Measurements from ENCODE around the gene PANX2. TPM values are rescaled to one million over a fixed set of nuclear protein-coding genes. Genes with fewer than 3 reads are reported as not detected.
"Not testable (repeated sequence)": the region's sequence is repeated elsewhere in the genome, so short reads cannot be mapped to it uniquely, and the experiment has no call there.

The PANX2 gene
- total RNA-seq, 1 donor from 2014 or later, result 1.5 TPM

DNA sequence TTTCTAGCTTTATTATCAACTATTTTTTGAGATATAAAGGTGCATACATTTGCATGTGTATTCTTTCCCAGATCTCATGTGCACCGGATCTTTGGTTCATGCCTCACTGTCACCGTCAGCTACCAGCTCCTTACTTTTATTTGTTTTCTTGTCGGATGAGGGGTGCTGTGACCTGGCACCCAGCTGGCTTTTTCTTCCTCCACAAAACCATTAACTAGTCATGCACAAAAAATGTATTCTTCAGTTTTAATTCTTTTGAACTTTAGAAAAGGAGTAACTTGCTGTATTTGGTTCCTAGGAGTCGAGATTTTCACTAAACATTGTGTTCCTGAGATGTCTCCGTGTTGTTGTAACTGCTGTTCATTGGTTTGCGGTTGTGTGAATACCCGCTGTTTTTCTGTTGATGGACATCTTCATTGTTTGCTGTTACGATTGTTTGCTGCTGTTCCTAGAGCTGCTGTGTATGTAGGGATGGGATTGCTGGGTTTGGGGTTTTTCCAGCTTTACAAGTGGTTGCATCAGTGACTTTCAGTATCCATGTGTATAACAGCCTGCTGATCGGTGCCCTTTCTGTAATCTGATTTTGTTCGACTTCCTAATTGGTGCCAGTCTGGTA lies 41.3 kb upstream of the PANX2 start:
- no peaks in the 10 kb centered on the region for H3K4me1 Mint-ChIP-seq (ENCODE audit: unreplicated experiment)
- no peak overlapping the region for H3K27ac Mint-ChIP-seq (ENCODE audit: unreplicated experiment)
- peaks cover under 1% of the 10 kb centered on the region for H3K9me3 Mint-ChIP-seq (ENCODE audit: unreplicated experiment)
- no peak for DNase-seq (ENCODE audit: extremely low spot score, unreplicated experiment)
- no peaks in the 10 kb centered on the region for H3K36me3 Mint-ChIP-seq (ENCODE audit: unreplicated experiment)
- no peak for TF ChIP-seq CTCF (IDR thresholded peaks at IDR 0.05)
- peaks cover 22% of the 10 kb centered on the region for H3K27me3 Mint-ChIP-seq (ENCODE audit: unreplicated experiment)
- H3K4me3 Mint-ChIP-seq (ENCODE audit: unreplicated experiment), result no peak overlapping the region

DNA sequence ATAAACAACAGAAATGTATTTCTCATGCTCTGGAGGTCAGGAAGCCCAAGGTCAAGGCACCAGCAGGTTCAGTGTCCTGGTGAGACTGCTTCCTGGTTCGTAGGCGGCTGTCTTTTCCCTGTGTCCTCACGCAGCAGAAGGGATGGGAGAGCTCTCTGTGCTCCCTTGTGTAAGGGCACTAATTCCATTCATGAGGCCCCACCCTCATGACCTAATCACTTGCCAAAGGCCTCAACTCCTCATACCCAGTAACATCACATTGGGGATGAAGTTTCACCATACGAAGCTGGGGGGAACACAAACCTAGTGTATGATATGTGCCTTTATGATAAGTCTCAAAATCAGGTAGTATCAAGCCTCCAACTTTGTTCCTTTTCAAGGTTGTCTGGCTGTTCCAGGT lies 38.6 kb upstream of the PANX2 start:
- H3K9me3 Mint-ChIP-seq (ENCODE audit: unreplicated experiment), result no peaks in the 10 kb centered on the region
- peaks cover 6% of the 10 kb centered on the region for H3K4me1 Mint-ChIP-seq (ENCODE audit: unreplicated experiment)
- DNase-seq (ENCODE audit: extremely low spot score, unreplicated experiment), result no peak
- no peak overlapping the region for H3K27ac Mint-ChIP-seq (ENCODE audit: unreplicated experiment)
- peaks cover 20% of the 10 kb centered on the region for H3K27me3 Mint-ChIP-seq (ENCODE audit: unreplicated experiment)
- H3K4me3 Mint-ChIP-seq (ENCODE audit: unreplicated experiment), result no peak overlapping the region
- no peaks in the 10 kb centered on the region for H3K36me3 Mint-ChIP-seq (ENCODE audit: unreplicated experiment)
- no peak for TF ChIP-seq CTCF (IDR thresholded peaks at IDR 0.05)

DNA sequence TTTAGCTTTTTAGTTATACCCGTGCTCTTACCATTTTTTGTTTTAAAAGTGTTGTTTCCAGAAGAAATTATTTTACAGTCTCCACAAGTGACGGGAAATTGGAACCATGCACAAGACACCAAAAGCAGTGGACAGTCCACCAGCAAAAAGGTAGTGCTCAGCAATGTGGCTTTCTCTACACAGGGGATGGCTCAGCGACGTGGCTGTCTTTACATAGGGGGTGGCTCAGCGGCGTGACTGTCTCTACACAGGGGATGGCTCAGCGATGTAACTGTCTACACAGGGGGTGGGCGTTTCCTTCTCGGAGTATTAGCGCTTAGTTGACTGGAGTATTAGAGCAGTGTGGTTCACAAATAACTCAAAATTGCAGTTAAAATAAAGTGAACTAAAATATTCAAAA lies 36.0 kb upstream of the PANX2 start:
- Mint-ChIP-seq H3K4me3 (ENCODE audit: unreplicated experiment) (no peak overlapping the region), H3K36me3 (ENCODE audit: unreplicated experiment) (no peaks in the 10 kb centered on the region), H3K4me1 (ENCODE audit: unreplicated experiment) (peaks cover 6% of the 10 kb centered on the region), H3K9me3 (ENCODE audit: unreplicated experiment) (no peaks in the 10 kb centered on the region), H3K27ac (ENCODE audit: unreplicated experiment) (no peak overlapping the region), H3K27me3 (ENCODE audit: unreplicated experiment) (peaks cover 29% of the 10 kb centered on the region)
- no peak for DNase-seq (ENCODE audit: extremely low spot score, unreplicated experiment)
- TF ChIP-seq CTCF (IDR thresholded peaks at IDR 0.05), result no peak

DNA sequence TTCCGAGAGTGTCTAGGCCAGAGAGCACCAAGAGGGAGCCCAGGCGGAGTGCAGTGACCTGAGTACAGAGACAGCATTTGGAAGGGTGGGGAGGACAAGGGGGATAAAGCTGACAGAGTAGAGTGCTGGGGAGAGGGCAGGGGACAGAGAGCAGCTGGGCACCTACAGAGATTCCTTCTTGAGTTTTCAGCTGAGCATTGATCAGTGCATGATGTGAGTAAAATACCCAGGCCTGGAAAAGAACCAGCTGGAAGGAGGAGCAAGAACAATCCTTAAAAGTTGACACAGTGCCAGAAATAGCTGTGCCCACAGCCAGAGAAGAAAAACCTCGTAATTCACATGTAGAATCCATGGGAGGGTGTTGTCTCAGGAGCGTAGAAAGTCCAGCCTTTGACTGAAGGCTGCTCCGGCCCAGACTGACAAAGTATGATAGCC lies 33.9 kb upstream of the PANX2 start:
- TF ChIP-seq CTCF (IDR thresholded peaks at IDR 0.05), result no peak
- no peak overlapping the region for H3K4me3 Mint-ChIP-seq (ENCODE audit: unreplicated experiment)
- H3K27ac Mint-ChIP-seq (ENCODE audit: unreplicated experiment), result no peak overlapping the region
- peaks cover 8% of the 10 kb centered on the region for H3K4me1 Mint-ChIP-seq (ENCODE audit: unreplicated experiment)
- no peaks in the 10 kb centered on the region for H3K9me3 Mint-ChIP-seq (ENCODE audit: unreplicated experiment)
- H3K36me3 Mint-ChIP-seq (ENCODE audit: unreplicated experiment), result no peaks in the 10 kb centered on the region
- H3K27me3 Mint-ChIP-seq (ENCODE audit: unreplicated experiment), result peaks cover 32% of the 10 kb centered on the region
- DNase-seq (ENCODE audit: extremely low spot score, unreplicated experiment), result no peak

- not testable (repeated sequence) for H3K27ac Mint-ChIP-seq (ENCODE audit: unreplicated experiment)
These were observed 33.3 kb upstream of the PANX2 start for GRCh38 chr22:50137277-50137676.

DNA sequence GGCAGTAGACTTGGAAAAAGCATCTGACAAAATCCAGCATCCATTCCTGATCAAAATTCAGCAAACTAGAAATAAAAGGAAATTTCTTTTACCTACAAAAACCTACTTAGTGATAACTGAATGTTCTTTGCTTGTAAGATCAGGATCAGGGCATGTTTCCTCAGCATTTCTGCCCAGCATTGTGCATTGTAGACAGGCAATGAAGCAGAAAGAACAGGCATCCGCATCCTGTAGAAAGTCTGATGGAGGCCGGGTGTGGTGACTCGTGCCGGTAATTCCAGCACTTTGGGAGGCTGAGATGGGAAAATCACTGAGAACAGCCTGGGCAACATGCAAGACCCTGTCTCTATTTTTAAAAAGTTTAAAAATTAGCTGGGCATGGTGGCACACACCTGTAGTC lies 32.5 kb upstream of the PANX2 start:
- Mint-ChIP-seq H3K4me3 (ENCODE audit: unreplicated experiment) (no peak overlapping the region), H3K9me3 (ENCODE audit: unreplicated experiment) (no peaks in the 10 kb centered on the region), H3K36me3 (ENCODE audit: unreplicated experiment) (no peaks in the 10 kb centered on the region), H3K27me3 (ENCODE audit: unreplicated experiment) (peaks cover 42% of the 10 kb centered on the region), H3K4me1 (ENCODE audit: unreplicated experiment) (peaks cover 17% of the 10 kb centered on the region), H3K27ac (ENCODE audit: unreplicated experiment) (no peak overlapping the region)
- no peak for TF ChIP-seq CTCF (IDR thresholded peaks at IDR 0.05)
- DNase-seq (ENCODE audit: extremely low spot score, unreplicated experiment), result no peak

More at GRCh38 chr22:50137277-50137676, 33.3 kb upstream of the PANX2 start:
- not testable (repeated sequence) for H3K9me3 Mint-ChIP-seq (ENCODE audit: unreplicated experiment); H3K4me3 Mint-ChIP-seq (ENCODE audit: unreplicated experiment); DNase-seq (ENCODE audit: extremely low spot score, unreplicated experiment); H3K36me3 Mint-ChIP-seq (ENCODE audit: unreplicated experiment)
- Mint-ChIP-seq H3K4me1 (ENCODE audit: unreplicated experiment) (peaks cover 14% of the 10 kb centered on the region), H3K27me3 (ENCODE audit: unreplicated experiment) (peaks cover 37% of the 10 kb centered on the region)
